ENCODE measurements around the gene SLC6A15.

The SLC6A15 gene

GRCh38 chr12:84954415-84954814 lies 41.8 kb upstream of the SLC6A15 start:
- TF ChIP-seq CTCF (IDR thresholded peaks at IDR 0.05; ENCODE audit: insufficient read depth, low read length) = no peak
- no peak overlapping the region for H3K4me3 ChIP-seq (replicated peaks; ENCODE audit: insufficient read depth, low read length)
- no peak overlapping the region for H3K27ac ChIP-seq (replicated peaks)
- no peaks in the 10 kb centered on the region for H3K27me3 ChIP-seq (ENCODE audit: insufficient read depth, poor library complexity, severe bottlenecking)
- DNase-seq (ENCODE audit: low read depth in 1 of 2, low spot score in 1 of 2) = no peak

- no peak overlapping the region for H3K27ac ChIP-seq (replicated peaks)
- H3K27me3 ChIP-seq (ENCODE audit: insufficient read depth, poor library complexity, severe bottlenecking) = no peaks in the 10 kb centered on the region
- TF ChIP-seq GABPA (IDR thresholded peaks at IDR 0.05; ENCODE audit: low read depth) = no peak
- TF ChIP-seq REST (IDR thresholded peaks at IDR 0.05; ENCODE audit: insufficient replicate concordance, low read depth) = no peak
- TF ChIP-seq POLR2AphosphoS5 (IDR thresholded peaks at IDR 0.05; ENCODE audit: low read depth) = no peak
- no peak for TF ChIP-seq CTCF (IDR thresholded peaks at IDR 0.05; ENCODE audit: insufficient read depth, low read length)
- no peak for TF ChIP-seq SPI1 (IDR thresholded peaks at IDR 0.05; ENCODE audit: borderline replicate concordance, low read depth)
- DNase-seq (ENCODE audit: low read depth in 1 of 2, low spot score in 1 of 2) = no peak
- H3K4me3 ChIP-seq (replicated peaks; ENCODE audit: insufficient read depth, low read length) = no peak overlapping the region
These were observed 38.5 kb upstream of the SLC6A15 start for GRCh38 chr12:84950971-84951546.

- Histone ChIP-seq H3K4me3 (replicated peaks; ENCODE audit: insufficient read depth, low read length) (no peak overlapping the region), H3K27me3 (ENCODE audit: insufficient read depth, poor library complexity, severe bottlenecking) (no peaks in the 10 kb centered on the region), H3K27ac (replicated peaks) (no peak overlapping the region)
- TF ChIP-seq REST (IDR thresholded peaks at IDR 0.05; ENCODE audit: insufficient replicate concordance, low read depth) = no peak
- no peak for DNase-seq (ENCODE audit: low read depth in 1 of 2, low spot score in 1 of 2)
These were observed 34.2 kb upstream of the SLC6A15 start for GRCh38 chr12:84946753-84947152.

- H3K27ac ChIP-seq (replicated peaks) = no peak overlapping the region
- H3K27me3 ChIP-seq (ENCODE audit: insufficient read depth, poor library complexity, severe bottlenecking) = no peaks in the 10 kb centered on the region
- no peak for DNase-seq (ENCODE audit: low read depth in 1 of 2, low spot score in 1 of 2)
- H3K4me3 ChIP-seq (replicated peaks; ENCODE audit: insufficient read depth, low read length) = no peak overlapping the region
- TF ChIP-seq POLR2AphosphoS5 (IDR thresholded peaks at IDR 0.05; ENCODE audit: low read depth) = no peak
- no peak for TF ChIP-seq CTCF (IDR thresholded peaks at IDR 0.05; ENCODE audit: insufficient read depth, low read length)
- TF ChIP-seq REST (IDR thresholded peaks at IDR 0.05; ENCODE audit: insufficient replicate concordance, low read depth) = no peak
- no peak for TF ChIP-seq GABPA (IDR thresholded peaks at IDR 0.05; ENCODE audit: low read depth)
- no peak for TF ChIP-seq SPI1 (IDR thresholded peaks at IDR 0.05; ENCODE audit: borderline replicate concordance, low read depth)
These were observed 24.8 kb upstream of the SLC6A15 start for GRCh38 chr12:84937415-84937814.
